GM18505 (cell line): ENCODE results near the gene SEPTIN10.
A peak's percentile ranks its signal among the peaks of the same experiment; 100 is the strongest.

Source experiments
- ATAC-seq: cut with Tn5 transposase; IDR thresholded peaks from one replicate; pipeline ENCODE4 v1.9.1; 2021; ENCODE audit not compliant: unreplicated experiment
- POLR2A ChIP-seq: IDR thresholded peaks from 4 replicates; pipeline ENCODE4 v1.6.1; 2011; ENCODE audit warnings: borderline replicate concordance; ENCODE audit not compliant: insufficient read depth, insufficient read length; ENCODE audit errors: extremely low read depth

SEPTIN10 gene

DNA sequence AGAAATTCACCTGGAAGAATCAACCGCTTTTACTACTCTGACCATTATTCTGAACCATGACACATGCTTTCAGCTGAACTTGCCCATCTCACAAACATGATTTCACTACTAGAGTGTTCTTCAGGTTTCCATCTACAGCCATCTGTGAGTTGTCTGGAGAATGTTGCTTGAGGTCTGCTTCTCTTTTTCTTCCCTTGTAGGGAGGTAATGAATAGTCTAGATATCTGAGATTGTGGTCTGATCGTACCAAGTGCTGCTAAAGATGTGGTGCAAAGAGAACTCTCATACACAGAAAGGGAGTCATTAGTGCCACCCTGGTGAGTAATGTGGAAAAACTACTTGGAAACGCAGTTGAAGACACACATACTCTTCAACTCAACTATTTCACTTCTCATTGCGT, 10.6 kb upstream of the SEPTIN10 start:
- ATAC-seq = no peak
- no peak for TF ChIP-seq POLR2A

DNA sequence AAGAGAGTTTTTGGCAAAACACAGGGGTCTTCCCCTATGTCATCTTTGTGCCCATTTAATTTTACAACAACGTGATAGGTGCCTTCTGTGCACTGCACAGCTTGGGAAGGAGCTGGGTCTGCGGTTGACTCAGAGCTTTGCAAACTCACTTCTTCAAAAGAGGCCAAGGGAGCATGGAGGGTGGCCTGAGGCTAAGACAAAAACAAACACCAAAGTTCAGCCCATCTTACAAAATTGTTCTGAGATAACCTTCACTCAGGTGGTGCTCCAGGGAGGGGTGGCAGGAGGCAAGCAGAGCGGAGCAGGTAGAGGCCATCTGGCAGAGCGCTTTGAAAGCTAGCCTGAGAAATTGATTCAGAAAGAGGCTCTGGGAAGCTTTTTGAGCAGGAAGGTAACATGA, 10.2 kb upstream of the SEPTIN10 start:
- no peak for ATAC-seq
- no peak for TF ChIP-seq POLR2A

DNA sequence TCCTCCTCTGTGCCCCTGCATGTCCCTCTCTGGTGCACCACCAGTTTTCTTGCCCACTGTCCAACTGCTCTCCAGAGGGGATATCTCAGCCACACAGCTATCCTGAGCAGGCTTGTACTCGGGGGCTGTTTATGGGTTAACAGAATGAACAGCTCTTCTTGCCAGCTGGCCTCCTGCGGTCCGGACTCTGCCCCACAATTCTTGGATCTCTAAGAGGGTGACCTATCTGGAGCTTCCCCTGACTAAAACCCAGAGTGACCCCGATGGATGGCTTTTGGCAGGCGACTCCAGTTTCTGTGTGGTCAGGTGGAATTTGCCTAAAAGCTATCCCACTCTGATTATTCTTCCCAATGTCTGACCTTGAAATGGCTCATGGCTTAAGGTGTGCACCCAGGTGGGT, 9.5 kb upstream of the SEPTIN10 start:
- no peak for TF ChIP-seq POLR2A
- ATAC-seq = no peak

DNA sequence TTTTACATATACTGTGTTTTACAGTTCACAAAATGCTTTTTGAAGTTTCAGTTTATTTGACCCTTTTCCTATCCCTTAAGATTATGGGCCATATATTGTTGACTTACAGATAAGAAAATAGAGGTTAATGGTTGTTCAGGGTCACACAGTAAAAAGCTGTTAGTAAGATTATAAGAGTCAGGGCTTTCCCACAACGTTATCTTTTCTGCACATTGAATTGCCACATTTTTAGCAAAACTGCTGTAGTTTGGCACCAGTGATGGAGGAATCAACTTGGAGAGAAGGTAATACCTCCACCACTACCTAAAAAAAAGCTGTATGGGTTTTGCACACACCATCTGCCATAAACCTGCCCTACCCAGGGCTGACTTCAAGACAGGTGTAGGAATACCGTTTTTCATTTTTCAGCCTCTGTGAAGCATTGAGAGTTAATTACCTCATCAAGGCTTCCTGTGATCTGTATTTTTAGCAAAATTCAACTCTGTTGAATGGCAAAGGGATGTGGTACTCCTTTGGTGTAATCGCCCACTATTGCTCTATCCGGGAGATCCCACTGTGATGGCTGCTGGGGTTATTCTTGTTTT, 5.4 kb upstream of the SEPTIN10 start:
- ATAC-seq = no peak

DNA sequence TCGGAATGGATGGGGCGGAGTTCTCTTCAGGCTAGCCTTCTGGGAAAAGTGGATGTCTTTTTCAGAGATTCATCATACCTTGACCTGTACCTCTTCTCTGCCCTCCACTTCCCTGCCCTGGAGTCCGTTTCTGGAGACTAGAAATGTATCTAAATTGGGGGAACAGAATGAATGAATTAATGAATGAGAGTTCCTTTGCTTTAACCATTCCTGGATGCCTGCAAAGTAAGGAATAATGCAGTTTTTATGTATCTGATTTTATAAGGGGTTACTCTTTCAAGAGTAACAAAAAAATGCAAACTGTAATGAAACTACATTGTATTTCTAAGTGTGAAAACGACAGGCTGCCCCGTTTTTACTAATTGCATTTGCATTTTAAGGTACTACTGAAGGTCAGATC, 2.4 kb upstream of the SEPTIN10 start:
- TF ChIP-seq POLR2A = no peak
- no peak for ATAC-seq

More for the DNA sequence above, 5.4 kb upstream of the SEPTIN10 start:
- no peak for TF ChIP-seq POLR2A

DNA sequence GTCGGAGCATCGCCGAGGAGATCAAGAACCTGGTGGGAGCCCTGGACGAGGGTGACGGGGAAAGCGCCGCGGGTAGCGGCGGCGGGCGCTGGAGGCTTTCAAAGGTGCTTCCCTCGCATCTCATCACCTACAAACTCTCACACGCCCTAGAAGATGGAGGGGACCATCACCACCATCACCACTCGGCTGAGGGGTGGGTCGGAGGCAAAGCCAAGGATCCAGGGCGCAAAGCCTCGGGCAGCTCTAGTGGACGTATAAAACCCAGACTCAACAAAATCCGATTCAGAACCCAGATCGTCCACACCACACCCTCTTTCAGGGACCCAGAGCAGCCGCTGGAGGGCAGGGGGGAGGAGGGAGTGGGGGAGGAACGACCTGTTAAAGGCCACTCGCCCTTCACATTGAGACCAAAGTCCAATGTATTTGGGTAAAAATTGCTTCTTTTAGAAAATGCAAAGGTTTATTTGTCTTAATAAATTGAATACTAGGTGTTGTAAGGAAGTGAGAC, 1.9 kb upstream of the SEPTIN10 start:
- TF ChIP-seq POLR2A = no peak
- ATAC-seq = no peak

DNA sequence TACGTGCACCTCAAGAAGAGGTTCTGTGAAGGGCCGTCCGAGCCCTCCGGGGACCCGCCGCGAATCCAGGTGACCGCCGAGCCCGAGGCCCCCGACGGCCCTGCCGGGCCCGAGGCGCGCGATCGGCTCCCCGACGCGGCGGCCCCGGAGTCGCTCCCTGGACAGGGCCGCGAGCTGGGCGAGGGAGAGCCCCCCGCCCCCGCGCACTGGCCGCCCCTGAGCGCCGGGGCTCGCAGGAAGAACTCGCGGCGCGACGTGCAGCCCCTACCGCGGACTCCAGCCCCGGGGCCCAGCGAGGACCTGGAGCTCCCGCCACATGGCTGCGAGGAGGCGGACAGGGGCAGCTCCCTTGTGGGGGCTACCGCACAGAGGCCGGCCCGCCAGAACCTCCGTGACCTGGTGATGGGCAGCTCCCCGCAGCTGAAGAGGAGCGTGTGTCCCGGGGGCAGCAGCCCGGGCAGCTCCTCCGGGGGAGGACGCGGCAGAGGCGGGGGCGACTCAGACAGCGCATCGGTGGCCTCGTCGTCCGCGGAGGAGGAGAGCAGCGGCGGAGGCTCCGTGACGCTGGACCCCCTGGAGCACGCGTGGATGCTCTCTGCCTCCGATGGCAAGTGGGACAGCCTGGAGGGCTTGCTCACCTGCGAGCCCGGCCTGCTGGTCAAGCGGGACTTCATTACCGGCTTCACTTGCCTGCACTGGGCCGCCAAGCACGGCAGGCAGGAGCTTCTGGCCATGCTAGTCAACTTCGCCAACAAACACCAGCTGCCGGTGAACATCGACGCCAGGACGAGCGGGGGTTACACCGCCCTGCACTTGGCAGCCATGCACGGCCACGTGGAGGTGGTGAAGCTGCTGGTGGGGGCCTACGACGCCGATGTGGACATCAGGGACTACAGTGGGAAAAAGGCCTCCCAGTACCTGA, 1.2 kb upstream of the SEPTIN10 start:
- no peak for ATAC-seq
- no peak for TF ChIP-seq POLR2A

DNA sequence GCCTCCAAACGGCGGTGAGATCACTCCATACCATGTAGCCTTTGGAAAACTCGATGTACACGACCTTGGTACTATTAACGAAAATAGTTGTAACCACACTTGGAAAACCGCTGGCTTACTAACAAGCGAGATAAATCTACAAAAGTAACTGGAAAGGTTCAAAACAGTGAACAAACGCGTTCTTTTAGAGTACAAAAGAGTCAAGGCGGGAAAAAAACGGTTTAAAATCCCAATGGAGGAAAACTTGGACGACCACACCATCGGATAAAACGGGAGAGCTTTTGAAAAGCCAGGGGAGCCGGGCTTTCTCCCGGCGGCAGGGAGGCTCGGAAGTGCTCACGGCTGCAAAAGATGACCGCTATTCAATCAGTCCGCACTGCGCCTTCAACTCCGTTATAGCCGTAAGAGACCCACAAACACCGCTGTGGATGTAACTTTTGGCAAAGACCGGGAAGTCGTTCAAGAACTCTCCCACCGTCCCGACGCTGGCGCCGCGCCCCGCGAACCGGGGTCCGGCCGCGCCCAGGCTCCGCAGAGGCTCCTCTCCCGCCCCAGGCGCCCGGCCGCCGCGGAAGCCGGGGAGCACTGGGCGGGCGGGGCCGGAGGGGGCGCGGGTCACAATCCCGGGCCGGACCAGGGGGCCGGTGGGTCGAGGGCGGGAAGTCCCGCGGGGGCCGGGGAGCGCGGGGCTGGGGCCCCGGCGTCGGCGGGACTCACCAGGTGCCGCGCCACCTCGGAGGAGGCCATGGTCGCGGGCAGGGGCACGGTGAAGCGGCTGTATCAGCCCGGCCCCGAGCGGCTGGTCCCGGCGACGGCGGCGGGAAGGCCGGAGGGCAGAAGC, 465 bp downstream of the SEPTIN10 start:
- no peak for TF ChIP-seq POLR2A
- ATAC-seq = peak; percentile 29

DNA sequence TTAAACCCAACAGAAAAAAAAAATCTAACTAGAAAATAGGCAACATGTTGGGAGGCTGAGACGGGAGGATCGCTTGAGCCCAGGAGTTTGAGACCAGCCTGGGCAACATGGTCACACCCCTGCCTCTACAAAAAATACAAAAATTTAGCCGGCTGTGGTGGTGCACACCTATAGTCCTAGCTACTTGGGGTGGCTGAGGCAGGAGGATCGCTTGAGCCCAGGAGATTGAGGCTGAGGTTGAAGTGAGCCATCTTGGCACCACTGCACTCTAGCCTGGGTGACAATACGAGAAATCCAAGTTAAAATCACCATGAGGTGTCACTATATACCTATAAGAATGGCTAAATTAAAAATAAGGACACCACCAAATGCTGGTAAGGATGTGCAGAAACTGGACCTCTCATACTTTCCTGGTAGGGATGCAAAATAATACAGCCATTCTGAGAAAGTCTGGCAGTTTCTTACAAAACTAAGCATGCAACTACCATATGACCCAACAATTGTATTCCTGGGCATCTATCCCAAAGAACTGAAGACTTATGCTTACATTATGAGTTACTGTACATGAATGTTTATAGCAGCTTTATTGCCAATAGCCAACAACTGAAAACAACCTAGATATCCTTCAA, 2.2 kb downstream of the SEPTIN10 start:
- no peak for TF ChIP-seq POLR2A
- ATAC-seq = no peak

DNA sequence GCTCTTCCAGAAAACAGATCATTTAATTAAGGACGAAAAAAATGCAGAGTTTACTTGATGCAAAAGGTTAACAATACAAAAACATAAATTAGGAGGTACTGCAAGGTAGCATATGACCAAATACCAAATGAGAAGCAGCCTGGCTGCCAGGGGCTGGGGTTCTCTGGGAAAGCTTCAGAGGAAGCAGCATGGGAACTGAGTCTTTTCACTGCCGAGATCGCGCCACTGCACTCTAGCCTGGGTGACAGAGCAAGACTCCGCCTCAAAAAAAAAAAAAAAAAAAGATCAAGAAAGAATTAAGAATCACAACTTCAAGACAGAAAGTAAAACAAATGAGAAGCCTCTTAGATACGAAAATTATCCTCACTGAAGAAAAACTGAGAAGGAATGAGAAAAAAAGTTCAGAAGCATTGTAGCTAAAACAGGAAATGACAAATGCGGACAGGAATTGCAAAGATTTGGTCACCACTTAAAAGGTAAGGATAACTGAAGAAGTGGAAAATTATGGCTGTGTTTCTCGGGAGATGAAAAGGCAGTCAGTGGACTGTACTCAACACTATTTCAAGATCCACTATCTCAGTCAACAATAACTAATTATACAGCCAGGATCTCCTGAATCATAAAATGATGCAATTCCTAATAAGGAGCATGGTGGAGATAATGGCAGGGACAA, 4.3 kb downstream of the SEPTIN10 start:
- no peak for TF ChIP-seq POLR2A
- ATAC-seq = no peak

DNA sequence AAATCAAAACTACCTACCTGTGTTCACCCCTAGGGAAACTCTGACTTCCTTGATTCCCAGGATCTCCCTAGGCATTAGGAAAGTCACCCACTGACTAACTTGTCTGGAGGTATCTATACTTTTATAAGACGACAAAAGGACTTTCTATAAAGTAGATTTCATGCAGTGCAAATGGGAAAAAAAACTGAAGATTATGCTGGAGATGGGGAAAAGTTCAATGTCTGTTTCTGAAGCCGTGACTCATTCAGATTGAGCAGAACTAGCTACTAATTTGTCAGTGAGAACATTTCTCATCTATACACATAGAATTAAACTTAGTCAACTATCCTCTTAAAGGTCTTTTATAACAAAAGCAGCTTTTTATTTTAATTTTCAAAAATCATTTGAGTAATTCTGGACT, 6.0 kb downstream of the SEPTIN10 start:
- TF ChIP-seq POLR2A = no peak
- no peak for ATAC-seq

DNA sequence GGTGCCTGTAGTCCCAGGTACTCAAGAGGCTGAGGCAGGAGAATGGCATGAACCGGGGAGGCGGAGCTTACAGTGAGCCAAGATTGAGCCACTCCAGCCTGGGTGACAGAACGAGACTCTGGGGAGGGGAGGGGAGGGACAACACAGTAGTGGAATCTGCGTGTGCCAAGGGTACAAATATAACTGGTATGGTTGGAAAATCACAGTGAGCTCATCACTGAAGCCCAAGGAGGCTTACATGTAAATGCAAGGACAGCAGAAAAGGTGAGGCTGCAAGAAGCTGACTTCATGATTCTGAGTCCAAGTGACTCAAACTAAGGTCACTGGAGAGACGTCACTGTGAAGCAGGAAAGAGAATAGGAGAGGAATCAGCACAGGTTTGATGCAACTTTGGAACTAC, 9.2 kb downstream of the SEPTIN10 start:
- no peak for ATAC-seq
- TF ChIP-seq POLR2A = no peak
